HCT116 (cell line): Measurements from ENCODE around the gene ATG4D. TPM values are rescaled to one million over a fixed set of nuclear protein-coding genes. Genes with fewer than 3 reads are reported as not detected.
"Not testable (repeated sequence)": the region's sequence is repeated elsewhere in the genome, so short reads cannot be mapped to it uniquely, and the experiment has no call there.

ENCODE experiments used
- ATAC-seq: fragments of 200-7000 bp; cut with Tn5 transposase; 2 replicates; pipeline ENCODE4 v1.9.1; 2020; ENCODE audit warnings: mild to moderate bottlenecking, moderate library complexity
- BruUV-seq: library from RNA; stranded (reverse); fragments of 400-500 nt; replicated peaks from 2 replicates; lab custom pipeline; 2021; lab: Mats Ljungman, UMichigan
- CTCF ChIA-PET: fragments of 300-600 bp; sonication (Branson Sonifier 250); formaldehyde crosslinking; loops from one replicate; lab custom pipeline; 2021; ENCODE audit warnings: antibody characterized with exemption; lab: Charles Lee
- POLR2A ChIA-PET: fragments of 300-600, 350-600 bp; sonication (Branson Sonifier 250); formaldehyde crosslinking; loops from one replicate; lab custom pipeline; 2021; ENCODE audit warnings: antibody characterized with exemption; lab: Charles Lee
- RAD21 ChIA-PET, 2 experiments: fragments of 300-600 bp; sonication (Branson Sonifier 250); formaldehyde crosslinking; loops; one replicate each; lab custom pipeline; 2023; ENCODE audit warnings: low total read pairs in 2 of 2; ENCODE audit not compliant: uncharacterized antibody in 2 of 2, unreplicated experiment in 2 of 2, low non-redundant PET in 1 of 2; lab: Charles Lee
- DNase-seq: peaks from one replicate; pipeline ENCODE4 v3.0.0-alpha.2; 2010; ENCODE audit warnings: low read depth, low spot score
- H2AFZ ChIP-seq: fragments of 200-600 bp; shearing (Covaris generic), sonication (generic); 2 replicates; pipeline ENCODE4 v1.6.1; 2017; ENCODE audit warnings: low read depth, mixed run types, mixed read lengths, antibody characterized with exemption, low read length; ENCODE audit not compliant: poor library complexity, severe bottlenecking
- H3K27ac ChIP-seq: 2 replicates; pipeline ENCODE4 v1.5.1; 2012; ENCODE audit warnings: low read depth, low read length
- H3K27me3 ChIP-seq: fragments of 200-600 bp; sonication (generic); 2 replicates; pipeline ENCODE4 v1.6.1; 2016; ENCODE audit warnings: mixed run types, low read length, mixed read lengths; ENCODE audit not compliant: insufficient read depth
- H3K36me3 ChIP-seq, 2 experiments: fragments of 200-500 bp in 1 of 2; fragments of 200-600 bp in 1 of 2; sonication (Bioruptor generic) in 1 of 2; sonication (generic) in 1 of 2; 2 replicates each; pipeline versions ENCODE4 v1.5.1 to v1.6.1; 2014 to 2016; ENCODE audit warnings: low read length in 2 of 2, inconsistent platforms in 1 of 2, mixed read lengths in 1 of 2, mixed run types in 1 of 2; ENCODE audit not compliant: insufficient read depth in 2 of 2, control insufficient read depth in 1 of 2
- H3K4me1 ChIP-seq, 2 experiments: fragments of 200-600 bp in 1 of 2; sonication (generic) in 1 of 2; 2 replicates each; pipeline versions ENCODE4 v1.5.1 to v1.6.1; 2012 to 2017; ENCODE audit warnings: low read length in 2 of 2, inconsistent platforms in 1 of 2, mild to moderate bottlenecking in 1 of 2, mixed read lengths in 1 of 2, mixed run types in 1 of 2, moderate library complexity in 1 of 2; ENCODE audit not compliant: insufficient read depth in 2 of 2, control insufficient read depth in 1 of 2
- H3K4me2 ChIP-seq: fragments of 200-600 bp; sonication (generic); 2 replicates; pipeline ENCODE4 v1.6.1; 2017; ENCODE audit warnings: mixed run types, low read length, mixed read lengths
- H3K4me3 ChIP-seq, 2 experiments: fragments of 200-600 bp in 1 of 2; sonication (generic) in 1 of 2; replicated peaks in 1 of 2; 2 replicates each; pipeline ENCODE4 v1.5.1; 2011 to 2016; ENCODE audit warnings: low read length in 2 of 2, control low read depth in 1 of 2, low read depth in 1 of 2, mild to moderate bottlenecking in 1 of 2, mixed read lengths in 1 of 2, mixed run types in 1 of 2
- H3K79me2 ChIP-seq: fragments of 200-600 bp; sonication (generic); 2 replicates; pipeline ENCODE4 v1.6.1; 2017; ENCODE audit warnings: mild to moderate bottlenecking, mixed run types, low read length, moderate library complexity, mixed read lengths; ENCODE audit not compliant: insufficient read depth
- H3K9ac ChIP-seq: fragments of 200-600 bp; sonication (generic); 2 replicates; pipeline ENCODE4 v1.6.1; 2016; ENCODE audit warnings: low read length, mixed read lengths
- H3K9me2 ChIP-seq: fragments of 200-600 bp; sonication (generic), shearing (Covaris generic); 2 replicates; pipeline ENCODE4 v1.6.1; 2017; ENCODE audit warnings: mixed run types, mild to moderate bottlenecking, moderate library complexity; ENCODE audit not compliant: insufficient read depth
- H3K9me3 ChIP-seq, 2 experiments: fragments of 200-500 bp in 1 of 2; fragments of 200-600 bp in 1 of 2; sonication (Bioruptor generic) in 1 of 2; sonication (generic) in 1 of 2; 2 replicates each; pipeline ENCODE4 v1.6.1; 2014 to 2017; ENCODE audit warnings: low read length in 2 of 2, mixed read lengths in 2 of 2, inconsistent platforms in 1 of 2, low read depth in 1 of 2, mild to moderate bottlenecking in 1 of 2, mixed run types in 1 of 2, moderate library complexity in 1 of 2; ENCODE audit not compliant: control insufficient read depth in 1 of 2, insufficient read depth in 1 of 2
- H4K20me1 ChIP-seq: fragments of 200-600 bp; sonication (generic), shearing (Covaris generic); 2 replicates; pipeline ENCODE4 v1.6.1; 2017; ENCODE audit warnings: mixed run types, mild to moderate bottlenecking, moderate library complexity; ENCODE audit not compliant: insufficient read depth
- CBX3 ChIP-seq: IDR thresholded peaks from 2 replicates; pipeline ENCODE4 v1.6.1; 2012; ENCODE audit warnings: low read depth
- CEBPB ChIP-seq: IDR thresholded peaks from 2 replicates; pipeline ENCODE4 v1.6.1; 2012; ENCODE audit warnings: low read depth
- EZH2 ChIP-seq: fragments of 200-600 bp; sonication (generic); IDR thresholded peaks from 2 replicates; pipeline ENCODE4 v1.6.1; 2017; ENCODE audit warnings: antibody characterized with exemption, mixed run types
- JUND ChIP-seq: IDR thresholded peaks from 2 replicates; pipeline ENCODE4 v1.6.1; 2012
- SP1 ChIP-seq: IDR thresholded peaks from 2 replicates; pipeline ENCODE4 v1.6.1; 2012; ENCODE audit warnings: low read depth
- SRF ChIP-seq: IDR thresholded peaks from 2 replicates; pipeline ENCODE4 v1.6.1; 2012; ENCODE audit warnings: low read depth
- TCF7L2 ChIP-seq: IDR thresholded peaks from 2 replicates; pipeline ENCODE4 v1.7.0; 2011; ENCODE audit warnings: borderline replicate concordance, inconsistent platforms; ENCODE audit not compliant: insufficient read depth, insufficient read length; ENCODE audit errors: extremely low read depth
- ZBTB33 ChIP-seq: IDR thresholded peaks from 2 replicates; pipeline ENCODE4 v1.6.1; 2011; ENCODE audit warnings: mild to moderate bottlenecking, low read length, moderate library complexity; ENCODE audit not compliant: insufficient replicate concordance; ENCODE audit errors: extremely low read depth
- ZFX ChIP-seq: fragments of 450-650 bp; IDR thresholded peaks from 2 replicates; pipeline ENCODE4 v1.6.1; 2017
- ZNF274 ChIP-seq: fragments of 200-500 bp; sonication (Bioruptor generic); IDR thresholded peaks from 2 replicates; pipeline ENCODE4 v1.6.1; 2014; ENCODE audit warnings: mild to moderate bottlenecking, low read depth, low read length, inconsistent platforms
- intact Hi-C: fragments of 100-400 bp; cut with micrococcal nuclease; formaldehyde crosslinking; loops from 2 replicates; pipeline ENCODE4 v1.10.0; 2022
- total RNA-seq: library from RNA; stranded (reverse); gene quantifications from one replicate; pipeline ENCODE4 v1.2.1, GENCODE V29; 2021; ENCODE audit not compliant: unreplicated experiment

ATG4D gene
- total RNA-seq, 1 experiment from 2014 or later: 45.4 TPM

- H3K79me2 ChIP-seq, POLR2A ChIA-PET, H3K9me3 ChIP-seq, BruUV-seq, H3K9ac ChIP-seq, H3K9me2 ChIP-seq, H3K4me3 ChIP-seq, H2AFZ ChIP-seq, H3K27me3 ChIP-seq, H3K36me3 ChIP-seq, H4K20me1 ChIP-seq, ATAC-seq, H3K27ac ChIP-seq, DNase-seq, H3K4me2 ChIP-seq: not testable (repeated sequence)
- ChIA-PET CTCF (interaction anchor here (1.1 to 1.6 kb wide), 2 partner anchors 12 to 90 kb away, joined by 3 to 6 read pairs; no protein-coding TSS in a partner anchor), RAD21 (interaction anchor here in 1 of 2 experiments (0.6 kb wide), 1 partner anchor 91 kb away, joined by 5 read pairs; no protein-coding TSS in a partner anchor)
- intact Hi-C loops: loop anchor here (2.0 kb wide), 2 partner anchors 91 to 125 kb away; no protein-coding TSS in a partner anchor
- peaks cover 16 to 41% of the 10 kb centered on the region in 2 experiments for H3K4me1 ChIP-seq
Measured at GRCh38 chr19:10573793-10574192, 30.1 kb downstream of the ATG4D start.

GRCh38 chr19:10574462-10574861 lies 30.8 kb downstream of the ATG4D start:
- POLR2A ChIA-PET: no interaction called here
- Histone ChIP-seq H3K9me2 (no peaks in the 10 kb centered on the region), H3K79me2 (no peaks in the 10 kb centered on the region), H3K4me1 (peaks cover 15 to 37% of the 10 kb centered on the region in 2 experiments), H3K36me3 (peaks cover under 1 to 10% of the 10 kb centered on the region in 2 experiments; a peak in 3 of 4 replicates), H3K9ac (no peak overlapping the region), H3K9me3 (no peaks in the 10 kb centered on the region), H3K27ac (no peak overlapping the region), H4K20me1 (no peaks in the 10 kb centered on the region), H3K27me3 (no peaks in the 10 kb centered on the region), H3K4me3 (no peak overlapping the region), H2AFZ (no peak overlapping the region), H3K4me2 (no peak overlapping the region)
- intact Hi-C loops: no loop called here
- RAD21 ChIA-PET: no interaction called here
- CTCF ChIA-PET: interaction anchor here (1.6 kb wide), 1 partner anchor 91 kb away, joined by 6 read pairs; no protein-coding TSS in a partner anchor
- no peak for DNase-seq
- ATAC-seq: no peak
- no peak for TF ChIP-seq SRF
- TF ChIP-seq TCF7L2: no peak
- no peak for TF ChIP-seq ZBTB33
- no peak for TF ChIP-seq CBX3
- no peak for TF ChIP-seq ZFX
- TF ChIP-seq ZNF274: no peak
- TF ChIP-seq SP1: no peak
- TF ChIP-seq JUND: no peak
- no peak for TF ChIP-seq CEBPB
- TF ChIP-seq EZH2: no peak
- BruUV-seq: no TSS peak
